WERI-Rb-1 (cell line): Measurements from ENCODE around the gene CNPY4.

ENCODE experiments used
- DNase-seq: peaks from one replicate; pipeline ENCODE4 v3.0.0-alpha.2; 2020
- H3K27ac ChIP-seq: fragments of 250-450 bp; sonication (Bioruptor Pico); 2 replicates; pipeline ENCODE4 v1.5.1; 2020; ENCODE audit warnings: mild to moderate bottlenecking, moderate library complexity
- H3K27me3 ChIP-seq: fragments of 250-450 bp; sonication (Bioruptor Pico); 2 replicates; pipeline ENCODE4 v1.5.1; 2021; ENCODE audit warnings: mild to moderate bottlenecking, low read depth, moderate library complexity; ENCODE audit not compliant: insufficient read depth, severe bottlenecking
- H3K36me3 ChIP-seq: fragments of 250-450 bp; sonication (Bioruptor Pico); 2 replicates; pipeline ENCODE4 v1.5.1; 2020; ENCODE audit warnings: mild to moderate bottlenecking, moderate library complexity
- H3K4me3 ChIP-seq: 2 replicates; pipeline ENCODE4 v1.5.1; 2011; ENCODE audit warnings: low read depth, mild to moderate bottlenecking, control low read depth, low read length
- H3K9me3 ChIP-seq: fragments of 250-450 bp; sonication (Bioruptor Pico); 2 replicates; pipeline ENCODE4 v1.5.1; 2021; ENCODE audit warnings: mild to moderate bottlenecking, moderate library complexity; ENCODE audit not compliant: severe bottlenecking
- TF ChIP-seq, protein P1 (sequence below): IDR thresholded peaks from 2 replicates; pipeline ENCODE4 v1.5.1; 2011; ENCODE audit warnings: low read depth, mild to moderate bottlenecking, control low read depth, inconsistent platforms, low read length

CNPY4 gene

DNA sequence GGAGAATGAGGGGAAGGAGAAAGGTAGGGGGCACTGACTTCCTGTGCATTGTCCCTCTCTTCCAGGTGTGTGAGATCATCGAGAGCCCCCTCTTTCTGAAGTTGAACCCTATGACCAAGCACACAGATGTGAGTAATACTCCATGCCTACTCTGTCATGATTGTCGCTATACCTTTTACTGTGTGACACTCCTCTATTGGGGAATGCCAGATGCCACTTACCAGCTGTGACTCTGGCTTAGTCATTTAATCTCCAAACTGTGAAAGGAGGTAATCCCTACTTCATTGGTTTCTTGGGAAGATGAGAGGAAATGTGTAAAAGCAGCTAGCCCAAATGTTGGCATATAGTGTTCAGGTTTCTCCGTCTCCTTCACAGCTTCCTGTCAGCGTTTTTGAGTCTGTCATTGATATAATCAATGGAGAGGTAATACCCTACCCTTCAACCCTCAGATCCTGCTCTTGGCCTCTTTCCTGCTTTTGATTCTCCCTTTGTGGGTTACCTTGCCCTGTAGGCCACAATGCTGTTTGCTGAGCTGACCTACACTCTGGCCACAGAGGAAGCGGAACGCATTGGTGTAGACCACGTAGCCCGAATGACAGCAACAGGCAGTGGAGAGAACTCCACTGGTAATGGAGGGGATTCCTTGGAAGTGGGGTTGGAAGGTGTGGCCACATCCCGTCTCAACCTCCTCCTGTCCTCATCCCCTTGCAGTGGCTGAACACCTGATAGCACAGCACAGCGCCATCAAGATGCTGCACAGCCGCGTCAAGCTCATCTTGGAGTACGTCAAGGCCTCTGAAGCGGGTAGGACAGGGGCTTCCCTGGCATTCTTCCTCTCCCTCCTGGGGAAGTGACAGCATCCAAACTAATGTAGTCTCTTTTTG is 28.7 kb upstream of the CNPY4 start:
- no peaks in the 10 kb centered on the region for H3K27me3 ChIP-seq
- DNase-seq, result no peak
- H3K36me3 ChIP-seq, result peaks cover 68% of the 10 kb centered on the region
- TF ChIP-seq, protein P1, sequence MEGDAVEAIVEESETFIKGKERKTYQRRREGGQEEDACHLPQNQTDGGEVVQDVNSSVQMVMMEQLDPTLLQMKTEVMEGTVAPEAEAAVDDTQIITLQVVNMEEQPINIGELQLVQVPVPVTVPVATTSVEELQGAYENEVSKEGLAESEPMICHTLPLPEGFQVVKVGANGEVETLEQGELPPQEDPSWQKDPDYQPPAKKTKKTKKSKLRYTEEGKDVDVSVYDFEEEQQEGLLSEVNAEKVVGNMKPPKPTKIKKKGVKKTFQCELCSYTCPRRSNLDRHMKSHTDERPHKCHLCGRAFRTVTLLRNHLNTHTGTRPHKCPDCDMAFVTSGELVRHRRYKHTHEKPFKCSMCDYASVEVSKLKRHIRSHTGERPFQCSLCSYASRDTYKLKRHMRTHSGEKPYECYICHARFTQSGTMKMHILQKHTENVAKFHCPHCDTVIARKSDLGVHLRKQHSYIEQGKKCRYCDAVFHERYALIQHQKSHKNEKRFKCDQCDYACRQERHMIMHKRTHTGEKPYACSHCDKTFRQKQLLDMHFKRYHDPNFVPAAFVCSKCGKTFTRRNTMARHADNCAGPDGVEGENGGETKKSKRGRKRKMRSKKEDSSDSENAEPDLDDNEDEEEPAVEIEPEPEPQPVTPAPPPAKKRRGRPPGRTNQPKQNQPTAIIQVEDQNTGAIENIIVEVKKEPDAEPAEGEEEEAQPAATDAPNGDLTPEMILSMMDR, result no peak
- H3K27ac ChIP-seq, result peak overlapping the region; percentile 95
- no peaks in the 10 kb centered on the region for H3K9me3 ChIP-seq
- no peak overlapping the region for H3K4me3 ChIP-seq

DNA sequence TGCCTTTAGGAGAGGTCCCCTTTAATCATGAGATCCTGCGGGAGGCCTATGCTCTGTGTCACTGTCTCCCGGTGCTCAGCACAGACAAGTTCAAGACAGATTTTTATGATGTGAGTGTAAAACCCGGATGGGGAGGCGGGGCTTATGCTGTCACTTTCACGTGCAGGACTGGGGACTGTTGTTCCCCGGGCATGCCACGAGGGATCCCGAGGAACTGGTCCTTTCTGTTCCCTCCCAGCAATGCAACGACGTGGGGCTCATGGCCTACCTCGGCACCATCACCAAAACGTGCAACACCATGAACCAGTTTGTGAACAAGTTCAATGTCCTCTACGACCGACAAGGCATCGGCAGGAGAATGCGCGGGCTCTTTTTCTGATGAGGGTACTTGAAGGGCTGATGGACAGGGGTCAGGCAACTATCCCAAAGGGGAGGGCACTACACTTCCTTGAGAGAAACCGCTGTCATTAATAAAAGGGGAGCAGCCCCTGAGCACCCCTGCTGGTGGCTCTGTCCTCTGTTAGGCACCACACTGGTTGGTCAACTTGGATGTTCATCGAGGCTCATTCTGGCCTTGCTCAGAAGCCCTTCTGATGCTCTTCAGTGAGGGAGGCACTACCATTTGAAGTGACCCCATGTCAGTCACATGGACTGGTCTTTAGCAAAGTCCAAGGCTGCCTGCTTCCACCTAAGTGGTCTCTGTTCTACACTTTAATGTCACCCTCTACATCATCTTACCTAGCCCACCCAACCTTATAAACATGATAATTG is 27.8 kb upstream of the CNPY4 start:
- Histone ChIP-seq H3K9me3 (no peaks in the 10 kb centered on the region), H3K36me3 (peaks cover 76% of the 10 kb centered on the region), H3K4me3 (no peak overlapping the region), H3K27me3 (no peaks in the 10 kb centered on the region), H3K27ac (peak overlapping the region; percentile 95)
- DNase-seq, result peak; percentile 43
- TF ChIP-seq, protein P1, result peak; percentile 23; the same call in 1 of the 2 replicates

DNA sequence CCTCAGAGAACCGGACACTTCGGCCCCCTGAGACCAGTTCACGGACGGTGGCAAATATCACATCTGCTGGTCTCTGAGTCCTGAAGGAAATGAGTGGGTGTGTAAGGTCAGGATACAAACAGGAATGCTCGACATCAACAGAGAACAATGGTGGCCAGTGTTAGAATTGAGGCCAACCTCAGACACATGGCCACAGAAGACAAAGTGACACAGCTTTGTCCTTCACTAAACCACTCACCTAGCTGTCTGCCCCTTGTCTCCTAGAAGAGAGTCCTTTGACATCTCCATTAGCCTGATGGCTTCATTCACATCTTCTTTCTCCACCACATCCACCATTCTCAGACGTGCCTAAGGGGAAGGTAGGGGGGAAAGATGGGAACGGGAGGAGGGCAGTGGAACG is 26.4 kb upstream of the CNPY4 start:
- peaks cover 90% of the 10 kb centered on the region for H3K36me3 ChIP-seq
- no peaks in the 10 kb centered on the region for H3K27me3 ChIP-seq
- H3K4me3 ChIP-seq, result no peak overlapping the region
- H3K27ac ChIP-seq, result peak overlapping the region; percentile 46; the same call in 1 of the 2 replicates
- TF ChIP-seq, protein P1, result no peak
- no peak for DNase-seq
- no peaks in the 10 kb centered on the region for H3K9me3 ChIP-seq

DNA sequence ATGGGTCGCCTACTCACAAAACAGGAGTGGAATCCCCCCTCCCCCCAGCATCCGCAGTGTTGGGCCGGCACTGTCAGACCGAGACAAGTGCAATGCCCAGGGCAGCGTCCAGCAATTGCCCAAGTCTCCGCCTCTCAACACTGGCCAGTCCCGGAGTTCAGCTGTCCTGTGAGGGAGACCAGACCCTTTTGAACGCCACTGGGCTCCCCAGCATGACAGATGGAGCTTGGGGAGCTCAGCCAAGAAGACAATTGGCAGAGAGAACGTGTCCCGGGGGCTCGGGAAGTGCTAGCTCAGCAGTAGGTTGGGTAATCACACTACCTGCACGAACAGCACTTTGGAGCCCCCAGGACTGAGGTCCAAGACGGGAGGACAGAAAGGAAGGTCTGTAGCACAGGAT is 25.9 kb upstream of the CNPY4 start:
- Histone ChIP-seq H3K36me3 (peaks cover 95% of the 10 kb centered on the region), H3K27ac (peak overlapping the region; percentile 46), H3K4me3 (no peak overlapping the region), H3K9me3 (no peaks in the 10 kb centered on the region), H3K27me3 (no peaks in the 10 kb centered on the region)
- TF ChIP-seq, protein P1, result no peak
- no peak for DNase-seq

DNA sequence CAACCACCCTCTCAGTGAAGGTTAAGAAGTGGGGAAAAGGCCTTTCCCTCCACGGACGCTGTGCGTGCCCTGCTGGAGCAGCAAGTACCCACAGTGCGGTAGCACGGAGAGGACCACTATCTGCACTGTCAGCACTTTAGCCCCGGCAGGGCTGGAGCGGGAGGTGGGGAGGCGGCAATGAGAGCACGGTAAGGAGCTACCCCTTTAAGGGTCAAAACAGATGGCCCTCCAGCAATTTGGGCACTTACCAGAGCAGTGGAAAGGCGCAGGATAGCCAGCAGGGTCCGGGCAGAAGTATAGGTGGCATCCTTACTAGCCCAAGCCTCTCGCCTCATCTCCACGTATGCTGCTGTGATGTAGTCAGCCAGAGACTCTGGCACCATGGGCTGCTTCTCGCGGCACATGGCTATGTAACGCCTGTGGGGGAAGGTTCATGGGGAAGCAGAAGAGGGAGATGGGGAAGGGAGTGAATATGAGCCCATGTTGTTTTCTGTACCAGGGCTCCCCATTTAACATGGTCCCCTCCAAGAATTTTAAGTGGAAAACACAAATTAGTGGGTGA is 25.4 kb upstream of the CNPY4 start:
- H3K36me3 ChIP-seq, result peaks cover 98% of the 10 kb centered on the region
- TF ChIP-seq, protein P1, result no peak
- no peak for DNase-seq
- no peaks in the 10 kb centered on the region for H3K9me3 ChIP-seq
- no peaks in the 10 kb centered on the region for H3K27me3 ChIP-seq
- no peak overlapping the region for H3K4me3 ChIP-seq
- H3K27ac ChIP-seq, result peak overlapping the region; percentile 46
